Left forelimb (tissue), 1 donor: ENCODE measurements around the gene SRSF3.

ENCODE experiments used
- DNase-seq: peaks from one replicate; pipeline ENCODE4 v3.0.0-alpha.2; 2018; ENCODE audit warnings: low spot score

The SRSF3 gene

GRCh38 chr6:36623547-36624459, 29.6 kb downstream of the SRSF3 start:
- peak; percentile 90 for DNase-seq

- DNase-seq = peak; percentile 12
Observed at GRCh38 chr6:36624461-36625157, 30.4 kb downstream of the SRSF3 start.

- DNase-seq = peak; percentile 53
Observed at GRCh38 chr6:36625158-36625919, 31.2 kb downstream of the SRSF3 start.

- DNase-seq = no peak
Observed at GRCh38 chr6:36626636-36627035, 32.5 kb downstream of the SRSF3 start.

- DNase-seq = no peak
Observed at GRCh38 chr6:36627141-36627540, 33.0 kb downstream of the SRSF3 start.

- no peak for DNase-seq
Observed at GRCh38 chr6:36627801-36628246, 33.7 kb downstream of the SRSF3 start.

GRCh38 chr6:36629784-36630183, 35.6 kb downstream of the SRSF3 start:
- DNase-seq = no peak

GRCh38 chr6:36631326-36632011, 37.3 kb downstream of the SRSF3 start:
- DNase-seq = no peak

GRCh38 chr6:36633370-36633769, 39.2 kb downstream of the SRSF3 start:
- no peak for DNase-seq

GRCh38 chr6:36633915-36634314, 39.8 kb downstream of the SRSF3 start:
- no peak for DNase-seq

- no peak for DNase-seq
Observed at GRCh38 chr6:36634317-36635108, 40.4 kb downstream of the SRSF3 start.

GRCh38 chr6:36636283-36636682, 42.1 kb downstream of the SRSF3 start:
- DNase-seq = no peak

GRCh38 chr6:36636687-36637418, 42.7 kb downstream of the SRSF3 start:
- DNase-seq = no peak

- no peak for DNase-seq
Observed at GRCh38 chr6:36638579-36638978, 44.4 kb downstream of the SRSF3 start.

GRCh38 chr6:36639171-36639808, 45.1 kb downstream of the SRSF3 start:
- no peak for DNase-seq

GRCh38 chr6:36641543-36641942, 47.4 kb downstream of the SRSF3 start:
- no peak for DNase-seq

- no peak for DNase-seq
Observed at GRCh38 chr6:36642913-36643817, 49.0 kb downstream of the SRSF3 start.

GRCh38 chr6:36643977-36644376, 49.8 kb downstream of the SRSF3 start:
- DNase-seq = no peak

GRCh38 chr6:36649086-36649485, 54.9 kb downstream of the SRSF3 start:
- DNase-seq = no peak
